KG1 (cell line): ENCODE measurements around the gene MGLL.

ENCODE experiments used
- DNase-seq: peaks from one replicate; lab custom pipeline; 2025; lab: John Stamatoyannopoulos, UW

Gene MGLL

DNA sequence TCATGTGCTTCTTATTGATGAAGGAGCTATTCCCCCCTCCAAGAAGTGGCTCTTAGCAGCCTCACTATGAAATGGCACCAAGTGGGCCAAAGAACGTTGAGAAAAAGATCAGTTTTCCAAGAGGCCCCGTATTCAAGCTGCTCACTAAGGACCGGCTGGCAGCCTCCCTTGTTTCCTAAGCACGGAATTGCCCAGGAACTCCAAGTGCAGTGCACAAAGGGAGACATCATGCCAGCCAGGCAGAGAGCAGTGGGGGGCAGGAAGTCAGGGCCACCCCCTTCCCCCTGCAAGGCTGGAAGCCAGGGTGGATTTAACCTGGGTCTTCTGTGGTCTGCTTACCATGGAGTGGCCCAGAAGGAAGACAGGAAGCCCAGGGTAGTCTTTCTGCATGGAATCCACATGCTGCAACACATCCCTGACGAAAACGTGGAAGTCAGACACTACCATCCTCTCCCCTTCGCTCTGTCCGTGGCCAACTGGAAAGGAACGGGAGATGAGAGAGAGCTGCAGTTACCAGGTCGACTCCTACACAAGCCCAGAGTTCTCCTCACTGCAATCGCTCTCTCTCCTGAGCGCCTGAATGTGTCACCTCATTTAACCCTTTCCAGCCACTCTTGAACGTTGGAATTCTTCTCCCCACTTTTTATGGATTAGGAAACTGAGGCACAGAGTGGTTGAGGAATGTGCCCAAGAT, 100.1 kb downstream of the MGLL start:
- DNase-seq, result no peak

DNA sequence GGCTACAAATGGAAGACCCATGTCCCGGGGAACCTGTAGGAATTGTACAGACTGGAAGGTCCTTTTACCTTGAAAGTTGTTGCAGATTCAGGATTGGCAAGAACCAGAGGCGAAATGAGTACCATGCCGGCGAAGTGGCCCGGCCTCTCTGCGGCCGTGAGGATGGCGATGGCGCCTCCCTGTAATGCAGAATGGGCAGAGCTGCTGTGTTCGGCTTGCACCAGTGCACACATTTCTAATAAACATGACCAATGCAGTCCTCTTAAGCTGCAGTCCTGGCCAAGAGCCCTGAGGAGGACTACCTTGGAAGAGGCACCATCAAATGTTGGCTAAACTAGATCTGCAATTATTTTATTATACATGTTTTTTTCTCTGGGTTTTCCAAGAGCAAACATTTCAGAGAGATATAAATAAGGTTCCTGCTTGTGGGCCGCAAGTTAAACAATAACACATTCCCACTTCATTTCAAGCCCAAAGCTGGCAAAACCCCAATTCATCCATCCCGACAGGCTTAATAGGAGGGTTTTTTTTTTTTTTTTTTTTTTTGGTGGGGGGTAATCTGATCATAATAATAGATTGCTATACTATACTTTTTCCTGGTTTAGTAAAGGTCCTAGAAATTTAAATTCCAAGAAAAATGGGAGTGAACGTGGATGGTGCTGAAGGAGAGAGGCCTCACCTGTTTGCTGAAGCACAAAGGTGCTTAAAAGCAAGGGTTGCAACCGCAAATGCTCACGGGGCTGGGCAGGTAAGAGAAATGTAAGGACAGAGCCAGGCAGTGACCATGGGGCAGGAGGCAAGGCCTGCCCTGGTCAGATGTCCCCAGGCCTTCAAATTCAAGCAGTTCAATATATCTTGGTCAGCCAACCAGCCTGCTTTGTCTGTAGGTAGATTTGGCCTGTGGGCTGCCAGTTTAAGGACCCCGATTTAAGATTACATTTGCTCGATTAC, 101.1 kb downstream of the MGLL start:
- DNase-seq, result no peak

DNA sequence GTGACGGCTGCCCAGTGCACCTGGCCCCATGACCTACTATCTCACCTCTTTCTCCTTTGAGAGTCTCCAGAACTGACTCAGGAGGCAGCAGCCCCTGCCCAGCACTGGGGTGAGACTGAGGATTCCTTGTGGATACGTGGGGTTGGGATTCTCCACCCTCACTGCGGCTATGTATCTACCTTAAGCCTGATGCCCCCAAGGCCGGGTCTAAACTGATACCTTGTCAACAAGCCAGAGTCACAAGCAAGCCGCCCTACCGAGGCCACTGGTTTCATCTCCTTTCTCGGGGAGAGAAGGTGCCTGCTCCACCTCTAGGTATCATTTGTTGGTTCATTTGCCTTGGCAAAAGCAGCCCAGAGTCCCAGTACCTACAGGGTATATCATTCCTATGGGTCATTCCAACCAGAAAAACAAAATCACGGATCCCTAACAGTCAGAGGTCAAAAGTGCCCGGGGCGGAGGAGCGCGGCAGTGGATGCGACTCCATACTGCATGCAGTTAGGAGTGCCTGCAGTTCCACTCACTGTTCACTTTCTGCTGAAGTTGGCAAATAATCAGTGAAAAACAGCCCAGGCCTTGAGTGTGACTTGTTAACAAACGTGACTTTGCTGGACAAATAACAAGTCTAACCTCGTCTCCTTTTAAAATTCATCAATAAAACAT, 102.0 kb downstream of the MGLL start:
- no peak for DNase-seq

DNA sequence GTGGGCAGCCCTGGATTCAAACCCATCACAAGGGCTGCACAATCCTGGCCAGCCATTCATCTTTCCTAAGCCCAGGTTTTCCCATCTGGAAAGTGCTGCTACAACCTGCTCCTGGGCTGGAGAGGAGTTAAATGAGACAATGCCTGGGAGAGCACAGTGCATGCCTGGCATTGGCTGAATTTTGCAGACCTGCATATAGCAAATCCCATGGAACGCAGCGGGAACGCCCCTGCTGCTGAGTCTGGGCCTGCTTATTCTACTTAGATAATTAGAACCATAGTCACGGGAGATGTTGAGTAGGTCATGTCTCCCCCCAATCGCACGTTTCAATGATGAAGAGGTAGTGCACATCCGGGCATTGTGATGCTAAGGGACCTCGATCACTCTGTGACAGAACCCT, 102.9 kb downstream of the MGLL start:
- DNase-seq, result no peak

DNA sequence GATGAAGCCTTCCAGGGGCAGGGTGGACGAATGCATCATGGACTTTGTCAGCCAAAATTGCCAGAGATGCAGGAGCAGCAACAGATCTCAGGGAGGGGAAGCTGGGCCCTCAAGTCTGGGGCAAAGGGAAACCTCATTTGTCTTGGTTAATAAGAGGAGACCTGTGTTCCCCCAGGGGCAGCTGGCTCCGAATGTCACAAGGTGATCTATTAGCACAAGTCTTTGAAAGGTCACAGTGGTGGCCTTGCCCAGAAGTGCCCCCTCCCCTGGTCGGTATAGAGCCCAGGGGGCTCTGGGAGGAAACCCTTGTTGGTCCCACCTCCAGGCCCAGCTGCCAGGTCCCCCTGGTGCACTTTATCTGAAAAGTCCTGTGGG, 103.4 kb downstream of the MGLL start:
- no peak for DNase-seq

DNA sequence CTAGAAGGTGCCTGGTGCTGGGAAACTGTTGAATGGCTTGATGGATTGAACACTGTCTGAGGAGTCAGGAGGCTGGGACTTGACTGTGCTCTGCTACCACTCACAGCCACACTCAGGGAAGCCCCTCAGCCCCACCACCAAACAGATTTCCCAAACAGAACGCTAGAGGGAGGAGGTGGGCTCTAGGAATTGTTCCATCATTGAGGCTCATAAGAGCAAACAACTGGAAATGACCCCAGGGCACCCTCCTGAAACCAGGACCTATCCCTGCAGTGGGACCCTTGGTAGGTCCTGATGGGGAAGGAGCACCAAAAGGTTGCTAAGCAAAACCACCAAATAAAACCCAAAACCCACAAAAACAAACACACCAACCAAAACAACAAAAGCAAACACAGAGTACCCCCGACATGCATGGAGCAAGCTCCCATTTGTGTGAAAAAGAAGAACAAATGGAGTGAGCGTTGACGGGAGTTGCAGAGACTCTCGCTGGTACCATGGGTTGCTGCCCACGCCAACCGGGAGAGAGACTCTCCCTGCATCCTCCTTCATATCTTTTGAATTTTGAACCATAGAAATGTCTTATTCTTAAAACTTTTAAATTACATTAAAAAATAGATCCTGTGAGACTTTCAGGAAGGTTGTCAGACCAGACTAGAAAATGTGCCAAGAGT, 103.9 kb downstream of the MGLL start:
- no peak for DNase-seq

DNA sequence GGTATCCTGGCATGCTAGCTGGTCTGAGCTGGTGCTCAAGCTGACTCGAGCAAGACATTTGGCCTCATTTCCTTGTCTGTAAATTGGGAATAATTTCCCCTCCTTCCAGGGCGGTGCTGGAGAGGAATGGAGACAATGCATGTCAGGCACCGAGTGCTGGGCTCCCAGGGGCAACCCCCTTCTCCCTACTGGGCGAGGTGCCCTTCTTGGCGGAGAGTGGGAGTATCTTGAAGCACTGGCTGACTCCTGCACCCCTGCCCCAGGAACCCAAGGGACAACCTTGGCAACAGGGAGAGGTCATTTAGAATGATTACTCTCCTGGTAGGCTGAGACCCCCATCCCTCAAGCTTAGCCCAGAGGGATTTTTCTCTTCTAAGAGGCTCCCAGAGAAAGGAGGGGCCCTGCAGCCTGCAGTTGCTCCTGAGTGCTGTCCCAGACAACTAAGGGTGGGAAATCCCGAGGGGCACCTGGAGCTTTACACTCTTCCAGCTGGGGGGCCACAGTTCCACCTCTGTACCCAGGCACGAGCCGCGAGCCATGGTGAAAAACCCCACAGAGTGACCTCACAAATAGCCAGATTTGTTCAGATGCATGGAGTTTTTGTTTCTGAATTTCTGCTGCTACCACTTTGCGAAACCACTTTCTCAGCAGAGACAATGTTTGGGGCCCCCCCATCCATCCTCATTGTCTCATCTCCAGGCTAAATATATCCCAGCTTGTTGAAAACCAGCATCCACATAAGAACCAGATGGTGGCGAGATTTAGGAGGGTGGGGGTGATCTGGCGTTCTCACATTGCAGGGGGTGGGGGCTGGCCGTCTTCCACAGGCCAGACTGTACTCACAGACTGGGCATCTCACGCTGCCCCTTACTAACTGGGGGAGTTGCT, 104.7 kb downstream of the MGLL start:
- DNase-seq, result no peak

DNA sequence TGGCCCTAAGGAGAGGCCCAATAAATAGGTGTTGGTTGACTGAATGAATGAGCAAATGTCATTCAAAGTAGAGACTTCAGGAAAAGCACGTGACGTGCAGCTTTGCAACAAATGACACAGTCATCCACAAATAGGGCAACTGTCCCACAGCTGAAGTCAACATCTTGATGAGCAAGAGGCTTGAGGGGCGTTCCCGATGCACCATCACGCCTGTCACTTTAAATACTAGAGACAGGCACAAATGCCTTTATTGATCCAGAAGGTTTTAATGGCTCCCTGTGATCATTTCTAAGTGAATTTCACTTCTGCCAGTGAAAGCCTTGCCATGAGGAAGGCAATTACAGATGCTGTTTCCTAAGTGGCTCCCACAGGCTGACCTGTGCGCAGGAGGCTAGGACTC, 105.9 kb downstream of the MGLL start:
- DNase-seq, result no peak

DNA sequence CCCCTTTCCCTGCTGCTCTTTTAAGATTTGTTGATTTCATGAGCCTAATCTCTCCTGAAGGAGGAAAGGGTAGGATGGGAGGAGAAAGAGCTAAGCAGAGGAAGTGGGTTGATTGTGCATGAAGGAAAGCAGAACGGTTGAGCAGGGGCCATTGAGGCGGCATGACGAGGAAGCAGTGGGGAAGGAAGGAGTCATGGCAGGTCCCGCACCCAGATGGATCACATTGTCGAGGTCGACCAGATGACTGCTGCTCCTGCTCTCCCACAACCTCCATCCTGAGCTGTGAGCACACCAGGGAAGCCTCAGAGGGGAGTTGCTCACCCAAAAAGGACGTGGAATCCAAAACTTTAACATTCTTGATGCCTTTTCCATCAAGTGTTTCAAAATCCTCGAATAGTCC, 106.8 kb downstream of the MGLL start:
- DNase-seq, result no peak

DNA sequence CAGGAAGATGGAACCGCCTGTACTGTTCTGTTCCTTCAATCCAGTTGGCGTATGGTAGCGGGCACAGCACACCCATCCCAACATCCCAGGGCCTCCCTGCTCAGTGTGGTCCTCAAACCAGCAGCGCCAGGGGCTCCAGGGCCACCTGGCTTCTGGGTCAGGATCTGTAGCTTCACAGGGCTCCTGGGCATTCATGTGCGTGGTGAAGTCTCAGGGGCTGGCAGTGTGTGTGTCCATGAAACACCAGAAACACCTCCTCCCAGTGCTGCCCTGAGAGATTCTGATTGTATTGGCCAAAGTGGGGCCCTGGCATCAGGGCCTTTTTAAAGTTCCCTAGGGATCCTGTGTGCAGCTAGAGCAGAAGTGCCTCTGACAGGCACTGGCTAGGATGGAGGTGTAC, 107.4 kb downstream of the MGLL start:
- no peak for DNase-seq

DNA sequence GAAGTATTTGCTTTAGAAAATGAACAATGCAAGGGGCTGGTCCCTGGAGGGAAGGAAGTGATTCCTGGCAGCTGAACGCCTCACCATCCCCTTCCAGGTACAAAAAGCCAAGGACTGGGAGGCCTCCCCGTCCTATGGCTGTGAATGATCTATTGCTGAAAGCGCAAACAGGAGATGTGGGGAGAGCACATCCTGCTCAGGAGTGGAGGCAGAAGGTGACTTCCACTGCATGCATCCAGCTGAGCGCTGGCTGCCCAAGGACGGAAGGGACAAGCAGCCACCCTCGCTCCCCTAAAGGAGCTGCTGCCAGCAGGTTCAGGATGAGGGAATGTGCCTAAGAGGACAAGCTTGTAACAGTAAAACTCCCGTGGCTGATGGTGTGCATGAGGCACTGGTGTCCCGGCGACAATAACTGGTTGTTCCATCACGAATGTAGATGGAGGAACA, 108.2 kb downstream of the MGLL start:
- DNase-seq, result no peak

DNA sequence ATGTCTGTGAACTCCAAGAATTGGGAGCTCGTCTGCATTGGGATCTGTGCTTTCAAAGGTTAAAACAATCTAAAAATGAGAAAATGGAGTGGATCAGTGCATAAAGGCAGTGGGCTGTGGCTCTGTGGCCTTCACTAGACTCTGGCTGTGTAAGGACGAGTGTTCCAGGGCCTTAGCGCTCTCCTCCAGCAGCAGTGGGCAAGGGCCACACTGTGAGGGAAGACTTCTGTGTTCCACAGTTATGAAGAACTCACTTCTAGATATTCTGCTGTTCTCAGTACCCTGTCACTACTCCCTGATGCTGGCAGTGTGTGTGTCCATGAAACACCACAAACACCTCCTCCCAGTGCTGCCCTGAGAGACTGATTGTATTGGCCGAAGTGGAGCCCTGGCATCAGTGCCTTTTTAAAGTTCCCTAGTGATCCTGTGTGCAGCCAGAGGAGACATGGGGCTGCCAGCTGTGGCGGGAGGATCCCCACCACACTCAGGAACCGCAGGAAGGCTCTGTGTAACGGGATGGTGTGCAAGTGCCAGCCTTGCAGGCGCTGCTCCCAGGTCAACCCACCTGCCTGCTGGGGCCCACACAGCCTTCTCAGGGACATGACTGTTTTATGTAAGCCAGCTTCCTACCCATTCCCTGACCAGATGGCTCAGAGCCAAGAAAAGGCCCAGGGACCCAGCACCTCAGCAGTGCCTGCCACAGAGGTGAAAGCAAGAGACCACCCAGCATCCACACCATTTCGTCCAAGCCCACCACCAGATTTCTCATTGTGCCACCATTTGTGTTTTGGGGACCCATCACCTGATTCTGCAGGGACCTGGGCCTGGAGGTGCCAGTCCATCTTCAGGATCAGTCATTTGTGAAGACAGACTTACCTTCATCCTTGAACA, 109.2 kb downstream of the MGLL start:
- DNase-seq, result no peak

DNA sequence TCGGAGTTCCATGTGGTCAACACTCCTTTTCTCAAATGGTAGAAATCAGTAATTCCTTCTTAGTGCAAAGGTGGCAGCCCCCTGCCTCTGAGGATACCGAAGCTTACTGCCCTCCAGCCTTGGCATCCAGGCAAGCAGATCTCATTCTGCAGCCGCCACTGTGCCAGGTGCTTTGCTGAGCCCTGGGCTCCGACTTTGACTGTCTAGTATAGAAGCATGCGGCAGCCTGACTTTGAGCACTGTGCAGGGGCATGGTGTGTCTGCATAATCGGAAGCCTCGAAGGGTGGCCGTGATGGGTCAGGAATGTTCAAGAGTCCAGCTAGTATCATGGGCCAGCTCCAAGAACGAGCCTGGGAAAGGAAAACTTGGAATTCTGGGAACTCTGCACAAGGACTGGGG, 109.9 kb downstream of the MGLL start:
- DNase-seq, result no peak

DNA sequence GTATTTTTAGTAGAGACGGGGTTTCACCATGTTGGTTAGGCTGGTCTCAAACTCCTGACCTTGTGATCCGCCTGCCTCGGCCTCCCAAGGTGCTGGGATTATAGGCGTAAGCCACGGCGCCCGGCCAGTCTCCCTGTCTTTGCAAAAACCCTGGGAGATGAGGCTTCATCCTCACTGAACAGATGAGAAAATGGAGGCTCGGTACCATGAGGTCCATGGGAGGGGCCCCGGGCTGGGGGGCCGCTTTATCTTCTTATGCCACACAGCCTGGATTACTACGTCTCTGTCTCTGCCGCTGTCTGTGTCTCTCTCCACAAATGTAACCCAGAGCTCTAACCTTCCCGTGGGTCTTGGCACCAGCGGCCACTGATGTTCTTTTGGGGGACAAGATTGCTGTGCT, 110.4 kb downstream of the MGLL start:
- DNase-seq, result no peak

DNA sequence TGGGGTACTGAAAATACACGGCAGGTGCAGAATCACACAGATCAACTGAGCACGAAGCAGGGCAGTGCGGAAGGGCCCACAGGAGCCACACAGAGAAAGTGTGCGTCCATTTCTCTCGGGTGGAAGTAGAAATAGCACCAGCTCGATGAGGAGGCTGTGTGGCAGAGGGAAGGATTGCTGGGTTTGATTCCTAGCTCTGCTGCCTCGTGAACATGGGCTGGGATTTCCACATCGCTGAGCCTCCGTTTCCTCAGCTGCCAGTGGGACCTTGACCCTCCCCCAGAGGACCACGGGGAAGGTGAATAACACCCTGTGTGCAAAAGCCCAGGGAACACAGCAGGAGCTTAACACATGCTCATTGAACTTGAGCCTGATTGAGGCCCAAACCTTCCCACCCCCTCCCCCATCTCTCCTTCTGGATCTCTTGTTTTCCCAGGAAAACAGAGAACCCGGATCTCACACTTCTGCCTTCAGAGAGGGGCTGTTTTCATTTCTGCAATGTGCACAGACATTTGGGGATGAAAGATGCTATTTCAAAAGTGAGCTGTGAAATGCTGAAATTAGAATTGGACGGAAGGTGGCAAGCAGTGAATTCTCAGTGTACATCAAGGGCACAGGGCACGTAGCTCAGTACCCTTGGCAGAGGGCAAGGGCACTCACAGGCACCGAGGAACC, 111.2 kb downstream of the MGLL start:
- DNase-seq, result no peak

DNA sequence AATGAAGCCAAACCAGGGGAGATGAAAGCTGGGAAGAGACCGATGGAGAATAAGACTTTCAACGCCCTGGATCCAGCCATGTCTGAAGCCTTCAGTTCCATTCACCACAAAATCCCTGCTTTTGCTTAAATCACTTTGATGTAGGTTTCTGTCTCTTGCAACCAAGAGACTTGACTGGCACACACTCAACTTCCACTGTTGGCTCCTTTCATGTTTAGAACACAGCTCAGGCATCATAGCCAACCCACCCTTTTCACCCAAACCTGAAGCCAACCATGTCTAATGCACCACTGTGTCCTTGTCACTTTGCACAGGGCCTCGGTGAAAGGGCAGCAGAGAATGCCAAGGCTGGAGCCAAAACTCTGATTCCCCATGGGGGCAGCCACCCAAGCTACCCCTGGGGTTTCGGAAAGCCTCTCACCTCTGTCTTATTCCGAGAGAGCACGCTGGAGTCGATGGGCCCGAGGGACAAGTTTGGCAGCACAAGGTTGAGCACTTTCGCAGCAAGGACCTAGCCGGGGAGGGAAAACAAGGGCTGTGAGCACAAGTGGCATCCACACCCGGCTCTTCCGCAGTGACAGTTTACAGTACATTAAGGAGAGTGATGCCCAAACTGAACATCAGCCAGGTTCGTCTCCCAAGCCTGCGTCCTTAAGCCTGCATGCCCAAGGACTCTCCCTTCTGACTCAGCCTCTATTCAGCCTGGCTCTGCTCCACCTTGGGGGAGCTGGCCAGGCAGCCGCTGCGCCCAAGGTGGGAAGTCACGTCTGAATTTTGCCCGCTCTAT, 112.0 kb downstream of the MGLL start:
- DNase-seq, result no peak

DNA sequence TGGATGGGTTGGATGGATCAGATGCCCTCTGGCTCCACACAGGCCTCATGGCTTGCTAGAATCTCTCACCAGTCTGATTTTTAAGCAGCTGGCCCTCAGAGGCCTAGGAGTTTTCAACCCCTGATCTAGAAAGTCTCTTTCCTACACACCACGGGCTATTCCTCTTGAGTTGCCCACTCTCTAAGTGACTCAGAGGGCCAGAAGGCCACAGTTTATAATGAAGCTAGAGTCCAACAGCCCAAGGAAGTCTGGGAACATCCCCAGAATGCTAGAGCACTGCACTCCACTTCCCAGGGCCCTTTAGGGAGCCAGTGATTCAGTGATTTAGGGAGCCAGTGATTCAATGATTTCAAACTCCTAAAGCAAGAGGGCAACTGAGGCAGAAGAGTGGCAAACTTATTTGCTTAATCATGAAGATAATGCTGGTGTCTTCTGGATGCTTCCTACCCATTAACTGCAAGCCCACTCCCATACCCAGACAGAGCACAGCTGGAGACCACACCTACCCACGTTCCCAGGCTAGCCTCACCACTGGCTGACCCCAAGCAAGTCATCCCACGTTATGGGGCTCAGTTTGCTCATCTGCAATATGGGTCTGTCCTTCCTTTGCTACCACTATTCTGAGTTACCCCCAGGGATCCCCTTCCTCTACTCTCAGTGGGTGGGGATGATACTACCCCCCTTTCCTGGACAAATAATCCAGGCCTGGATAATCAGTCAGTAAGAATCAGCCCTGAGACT, 112.8 kb downstream of the MGLL start:
- no peak for DNase-seq

DNA sequence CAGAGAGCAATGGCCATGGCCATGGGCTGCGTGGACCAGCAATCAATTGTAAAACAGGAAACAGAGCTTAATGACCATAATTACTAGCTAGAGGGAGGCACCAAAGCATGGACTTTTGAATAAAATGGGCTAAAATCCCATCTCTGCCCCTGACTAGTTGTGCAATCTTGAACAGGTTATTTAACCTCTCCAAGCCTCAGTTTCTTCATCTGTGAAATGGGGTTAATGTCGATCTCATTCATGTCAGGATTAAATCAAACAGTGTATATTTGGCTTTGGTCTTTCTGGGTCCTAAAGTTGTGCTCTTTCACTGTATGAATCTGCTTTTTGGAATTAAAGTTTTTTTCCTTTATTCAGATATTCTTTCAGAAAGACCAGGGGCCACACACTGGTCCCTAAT, 113.5 kb downstream of the MGLL start:
- no peak for DNase-seq
